GM23338 (cell line): ENCODE data around the gene CPLX3.

Experiments used
- CTCF ChIP-seq, 2 experiments: fragments of 200-600 bp in 1 of 2; sonication (generic) in 1 of 2; conservative IDR thresholded peaks; 2 replicates each; pipeline versions ENCODE4 v1.5.1 to v1.6.1; 2016 to 2017; ENCODE audit warnings: antibody characterized with exemption in 2 of 2, low read depth in 2 of 2, mild to moderate bottlenecking in 2 of 2, moderate library complexity in 1 of 2
- POLR2AphosphoS5 ChIP-seq: IDR thresholded peaks from 2 replicates; pipeline ENCODE4 v1.6.1; 2016; ENCODE audit warnings: antibody characterized with exemption, low read depth
- ZNF462 ChIP-seq: fragments of 250-450 bp; sonication (Bioruptor Pico); IDR thresholded peaks from 2 replicates; pipeline ENCODE4 v1.5.0; 2020; ENCODE audit warnings: mild to moderate bottlenecking, moderate library complexity

GRCh38 chr15:74793135-74794028, 33.0 kb upstream of the CPLX3 start:
- no peak for TF ChIP-seq ZNF462 (CRISPR knock-in tag)
- peak in 1 of 2 experiments; percentile 50; a peak in 2 of 4 replicates for TF ChIP-seq CTCF (conservative IDR thresholded peaks at IDR 0.05; ENCODE audit: low read depth in 2 of 2)
- no peak for TF ChIP-seq POLR2AphosphoS5
